ENCODE results near the gene MS4A1.
"Not testable (repeated sequence)": the region's sequence is repeated elsewhere in the genome, so short reads cannot be mapped to it uniquely, and the experiment has no call there.

MS4A1 gene

DNA sequence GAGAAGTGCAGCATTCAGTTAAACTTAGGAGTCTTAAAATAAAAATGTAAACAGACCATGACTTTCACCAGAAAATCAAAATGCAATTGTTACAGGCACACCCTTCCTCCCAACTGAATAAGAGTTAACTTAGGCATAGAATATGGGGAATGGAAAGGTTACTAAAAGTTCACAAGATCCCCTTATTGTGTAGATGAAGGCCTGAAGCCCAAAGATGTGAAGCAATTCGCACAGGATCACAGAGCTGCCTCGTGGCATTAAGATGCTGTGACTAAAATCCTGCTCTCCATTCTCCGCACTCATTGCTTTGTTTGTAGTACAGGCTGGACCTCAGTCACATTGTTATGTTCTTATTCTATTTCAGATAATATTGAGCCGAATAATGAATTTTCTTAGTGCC is 22.2 kb upstream of the MS4A1 start:
- no peak for DNase-seq (ENCODE audit: low read depth in 1 of 2, low spot score in 1 of 2)
- H3K27me3 ChIP-seq (ENCODE audit: insufficient read depth, poor library complexity, severe bottlenecking): no peaks in the 10 kb centered on the region
- H3K4me3 ChIP-seq (replicated peaks; ENCODE audit: insufficient read depth, low read length): no peak overlapping the region
- TF ChIP-seq, protein P1, sequence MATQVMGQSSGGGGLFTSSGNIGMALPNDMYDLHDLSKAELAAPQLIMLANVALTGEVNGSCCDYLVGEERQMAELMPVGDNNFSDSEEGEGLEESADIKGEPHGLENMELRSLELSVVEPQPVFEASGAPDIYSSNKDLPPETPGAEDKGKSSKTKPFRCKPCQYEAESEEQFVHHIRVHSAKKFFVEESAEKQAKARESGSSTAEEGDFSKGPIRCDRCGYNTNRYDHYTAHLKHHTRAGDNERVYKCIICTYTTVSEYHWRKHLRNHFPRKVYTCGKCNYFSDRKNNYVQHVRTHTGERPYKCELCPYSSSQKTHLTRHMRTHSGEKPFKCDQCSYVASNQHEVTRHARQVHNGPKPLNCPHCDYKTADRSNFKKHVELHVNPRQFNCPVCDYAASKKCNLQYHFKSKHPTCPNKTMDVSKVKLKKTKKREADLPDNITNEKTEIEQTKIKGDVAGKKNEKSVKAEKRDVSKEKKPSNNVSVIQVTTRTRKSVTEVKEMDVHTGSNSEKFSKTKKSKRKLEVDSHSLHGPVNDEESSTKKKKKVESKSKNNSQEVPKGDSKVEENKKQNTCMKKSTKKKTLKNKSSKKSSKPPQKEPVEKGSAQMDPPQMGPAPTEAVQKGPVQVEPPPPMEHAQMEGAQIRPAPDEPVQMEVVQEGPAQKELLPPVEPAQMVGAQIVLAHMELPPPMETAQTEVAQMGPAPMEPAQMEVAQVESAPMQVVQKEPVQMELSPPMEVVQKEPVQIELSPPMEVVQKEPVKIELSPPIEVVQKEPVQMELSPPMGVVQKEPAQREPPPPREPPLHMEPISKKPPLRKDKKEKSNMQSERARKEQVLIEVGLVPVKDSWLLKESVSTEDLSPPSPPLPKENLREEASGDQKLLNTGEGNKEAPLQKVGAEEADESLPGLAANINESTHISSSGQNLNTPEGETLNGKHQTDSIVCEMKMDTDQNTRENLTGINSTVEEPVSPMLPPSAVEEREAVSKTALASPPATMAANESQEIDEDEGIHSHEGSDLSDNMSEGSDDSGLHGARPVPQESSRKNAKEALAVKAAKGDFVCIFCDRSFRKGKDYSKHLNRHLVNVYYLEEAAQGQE (IDR thresholded peaks at IDR 0.05; ENCODE audit: insufficient replicate concordance, low read depth): no peak
- H3K27ac ChIP-seq (replicated peaks): no peak overlapping the region

DNA sequence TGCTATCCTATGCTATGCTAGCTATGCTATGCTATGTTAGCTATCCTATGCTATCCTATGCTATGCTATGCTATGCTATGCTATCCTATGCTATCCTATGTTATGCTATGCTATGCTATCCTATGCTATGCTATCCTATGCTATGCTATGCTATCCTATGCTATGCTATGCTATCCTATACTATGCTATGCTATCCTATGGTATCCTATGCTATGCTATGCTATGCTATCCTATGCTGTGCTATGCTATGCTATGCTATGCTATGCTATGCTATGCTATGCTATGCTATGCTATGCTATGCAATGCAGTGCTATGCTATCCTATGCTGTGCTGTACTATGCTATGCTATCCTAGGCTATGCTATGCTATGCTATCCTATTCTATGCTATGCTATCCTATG is 8.6 kb upstream of the MS4A1 start:
- no peak for TF ChIP-seq POLR2AphosphoS5 (IDR thresholded peaks at IDR 0.05; ENCODE audit: low read depth)
- TF ChIP-seq, protein P2, sequence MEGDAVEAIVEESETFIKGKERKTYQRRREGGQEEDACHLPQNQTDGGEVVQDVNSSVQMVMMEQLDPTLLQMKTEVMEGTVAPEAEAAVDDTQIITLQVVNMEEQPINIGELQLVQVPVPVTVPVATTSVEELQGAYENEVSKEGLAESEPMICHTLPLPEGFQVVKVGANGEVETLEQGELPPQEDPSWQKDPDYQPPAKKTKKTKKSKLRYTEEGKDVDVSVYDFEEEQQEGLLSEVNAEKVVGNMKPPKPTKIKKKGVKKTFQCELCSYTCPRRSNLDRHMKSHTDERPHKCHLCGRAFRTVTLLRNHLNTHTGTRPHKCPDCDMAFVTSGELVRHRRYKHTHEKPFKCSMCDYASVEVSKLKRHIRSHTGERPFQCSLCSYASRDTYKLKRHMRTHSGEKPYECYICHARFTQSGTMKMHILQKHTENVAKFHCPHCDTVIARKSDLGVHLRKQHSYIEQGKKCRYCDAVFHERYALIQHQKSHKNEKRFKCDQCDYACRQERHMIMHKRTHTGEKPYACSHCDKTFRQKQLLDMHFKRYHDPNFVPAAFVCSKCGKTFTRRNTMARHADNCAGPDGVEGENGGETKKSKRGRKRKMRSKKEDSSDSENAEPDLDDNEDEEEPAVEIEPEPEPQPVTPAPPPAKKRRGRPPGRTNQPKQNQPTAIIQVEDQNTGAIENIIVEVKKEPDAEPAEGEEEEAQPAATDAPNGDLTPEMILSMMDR (IDR thresholded peaks at IDR 0.05; ENCODE audit: insufficient read depth, low read length): no peak
- no peak for TF ChIP-seq SPI1 (IDR thresholded peaks at IDR 0.05; ENCODE audit: borderline replicate concordance, low read depth)
- TF ChIP-seq, protein P1 (IDR thresholded peaks at IDR 0.05; ENCODE audit: insufficient replicate concordance, low read depth): no peak
- TF ChIP-seq GABPA (IDR thresholded peaks at IDR 0.05; ENCODE audit: low read depth): no peak
- DNase-seq (ENCODE audit: low read depth in 1 of 2, low spot score in 1 of 2): no peak
- Histone ChIP-seq H3K27me3 (ENCODE audit: insufficient read depth, poor library complexity, severe bottlenecking) (no peaks in the 10 kb centered on the region), H3K4me3 (replicated peaks; ENCODE audit: insufficient read depth, low read length) (no peak overlapping the region), H3K27ac (replicated peaks) (no peak overlapping the region)

DNA sequence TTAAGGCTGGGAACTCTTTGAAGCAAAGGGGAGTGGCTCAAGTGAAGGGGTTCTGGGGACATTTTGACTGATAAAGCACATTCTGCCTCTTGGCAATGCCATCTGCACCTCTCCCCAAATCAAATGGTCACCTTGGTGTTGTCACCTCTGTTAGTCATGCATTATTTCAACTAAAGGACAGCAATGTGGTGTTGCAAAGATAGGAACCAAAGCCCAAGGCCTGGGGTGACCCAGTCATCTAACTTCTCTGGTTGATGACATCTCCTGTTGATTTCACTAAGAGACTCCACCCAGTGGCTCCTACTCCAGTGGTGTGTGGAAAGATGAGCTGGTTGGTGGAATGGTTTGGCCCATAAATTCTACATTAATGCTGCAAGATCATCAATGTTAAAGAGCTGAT is 7.8 kb upstream of the MS4A1 start:
- H3K4me3 ChIP-seq (replicated peaks; ENCODE audit: insufficient read depth, low read length): no peak overlapping the region
- H3K27ac ChIP-seq (replicated peaks): no peak overlapping the region
- TF ChIP-seq SPI1 (IDR thresholded peaks at IDR 0.05; ENCODE audit: borderline replicate concordance, low read depth) (no peak), POLR2AphosphoS5 (IDR thresholded peaks at IDR 0.05; ENCODE audit: low read depth) (no peak), GABPA (IDR thresholded peaks at IDR 0.05; ENCODE audit: low read depth) (no peak)
- TF ChIP-seq, protein P2 (IDR thresholded peaks at IDR 0.05; ENCODE audit: insufficient read depth, low read length): no peak
- TF ChIP-seq, protein P1 (IDR thresholded peaks at IDR 0.05; ENCODE audit: insufficient replicate concordance, low read depth): no peak
- DNase-seq (ENCODE audit: low read depth in 1 of 2, low spot score in 1 of 2): no peak
- no peaks in the 10 kb centered on the region for H3K27me3 ChIP-seq (ENCODE audit: insufficient read depth, poor library complexity, severe bottlenecking)

DNA sequence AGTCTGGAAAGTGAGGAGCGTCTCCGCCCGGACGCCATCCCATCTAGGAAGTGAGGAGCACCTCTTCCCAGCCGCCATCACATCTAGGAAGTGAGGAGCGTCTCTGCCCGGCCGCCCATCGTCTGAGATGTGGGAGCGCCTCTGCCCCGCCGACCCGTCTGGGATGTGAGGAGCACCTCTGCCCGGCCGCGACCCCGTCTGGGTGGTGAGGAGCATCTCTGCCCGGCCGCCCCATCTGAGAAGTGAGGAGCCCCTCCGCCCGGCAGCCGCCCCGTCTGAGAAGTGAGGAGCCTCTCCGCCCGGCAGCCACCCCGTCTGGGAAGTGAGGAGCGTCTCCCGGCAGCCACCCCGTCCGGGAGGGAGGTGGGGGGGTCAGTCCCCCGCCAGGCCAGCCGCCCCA is 4.5 kb upstream of the MS4A1 start:
- not testable (repeated sequence) for H3K27ac ChIP-seq (replicated peaks); H3K4me3 ChIP-seq (replicated peaks; ENCODE audit: insufficient read depth, low read length); DNase-seq (ENCODE audit: low read depth in 1 of 2, low spot score in 1 of 2); H3K27me3 ChIP-seq (ENCODE audit: insufficient read depth, poor library complexity, severe bottlenecking)

Measured in HL-60 (cell line).